Rectal smooth muscle tissue (tissue), 1 donor: ENCODE data around the gene GARIN5B.

ENCODE experiments used
- H3K27ac ChIP-seq: one replicate; pipeline ENCODE4 v1.7.0; 2013; ENCODE audit warnings: low read depth, low read length, inconsistent platforms
- H3K27me3 ChIP-seq: one replicate; pipeline ENCODE4 v1.7.0; 2013; ENCODE audit warnings: low read length; ENCODE audit not compliant: control insufficient read depth, insufficient read depth
- H3K36me3 ChIP-seq: one replicate; pipeline ENCODE4 v1.7.0; 2013; ENCODE audit warnings: low read length; ENCODE audit not compliant: control insufficient read depth, insufficient read depth
- H3K4me1 ChIP-seq: one replicate; pipeline ENCODE4 v1.7.0; 2013; ENCODE audit warnings: low read length; ENCODE audit not compliant: control insufficient read depth, insufficient read depth
- H3K4me3 ChIP-seq: one replicate; pipeline ENCODE4 v1.7.0; 2013; ENCODE audit warnings: low read length
- H3K9ac ChIP-seq: one replicate; pipeline ENCODE4 v1.7.0; 2013; ENCODE audit warnings: low read length

The GARIN5B gene

GRCh38 chr19:55400281-55401087 lies 37.4 kb upstream of the GARIN5B start:
- peaks cover 15% of the 10 kb centered on the region for H3K36me3 ChIP-seq
- H3K27ac ChIP-seq = no peak overlapping the region
- H3K27me3 ChIP-seq = no peaks in the 10 kb centered on the region
- H3K4me1 ChIP-seq = no peaks in the 10 kb centered on the region
- H3K9ac ChIP-seq = no peak overlapping the region
- H3K4me3 ChIP-seq = no peak overlapping the region

GRCh38 chr19:55398200-55398925 lies 35.3 kb upstream of the GARIN5B start:
- Histone ChIP-seq H3K27ac (no peak overlapping the region), H3K4me1 (no peaks in the 10 kb centered on the region), H3K4me3 (no peak overlapping the region), H3K27me3 (no peaks in the 10 kb centered on the region), H3K9ac (no peak overlapping the region), H3K36me3 (peaks cover 12% of the 10 kb centered on the region)

- no peaks in the 10 kb centered on the region for H3K27me3 ChIP-seq
- H3K36me3 ChIP-seq = peaks cover 25% of the 10 kb centered on the region
- H3K27ac ChIP-seq = no peak overlapping the region
- no peak overlapping the region for H3K4me3 ChIP-seq
- H3K4me1 ChIP-seq = peaks cover 4% of the 10 kb centered on the region
- H3K9ac ChIP-seq = no peak overlapping the region
Observed at GRCh38 chr19:55392820-55393761, 30.0 kb upstream of the GARIN5B start.

- no peak overlapping the region for H3K4me3 ChIP-seq
- H3K4me1 ChIP-seq = peaks cover 10% of the 10 kb centered on the region
- no peaks in the 10 kb centered on the region for H3K27me3 ChIP-seq
- H3K36me3 ChIP-seq = peaks cover 33% of the 10 kb centered on the region
- H3K9ac ChIP-seq = no peak overlapping the region
- no peak overlapping the region for H3K27ac ChIP-seq
Observed at GRCh38 chr19:55391702-55392615, 28.9 kb upstream of the GARIN5B start.

- H3K4me3 ChIP-seq = no peak overlapping the region
- H3K9ac ChIP-seq = no peak overlapping the region
- no peaks in the 10 kb centered on the region for H3K27me3 ChIP-seq
- H3K4me1 ChIP-seq = peaks cover 16% of the 10 kb centered on the region
- H3K27ac ChIP-seq = no peak overlapping the region
- H3K36me3 ChIP-seq = peaks cover 33% of the 10 kb centered on the region
Observed at GRCh38 chr19:55391191-55391670, 28.2 kb upstream of the GARIN5B start.

GRCh38 chr19:55390461-55390880 lies 27.4 kb upstream of the GARIN5B start:
- no peak overlapping the region for H3K4me3 ChIP-seq
- H3K36me3 ChIP-seq = peaks cover 33% of the 10 kb centered on the region
- peaks cover 16% of the 10 kb centered on the region for H3K4me1 ChIP-seq
- H3K27me3 ChIP-seq = no peaks in the 10 kb centered on the region
- no peak overlapping the region for H3K9ac ChIP-seq
- H3K27ac ChIP-seq = no peak overlapping the region

GRCh38 chr19:55389386-55390317 lies 26.6 kb upstream of the GARIN5B start:
- H3K4me3 ChIP-seq = no peak overlapping the region
- peaks cover 16% of the 10 kb centered on the region for H3K4me1 ChIP-seq
- peaks cover 33% of the 10 kb centered on the region for H3K36me3 ChIP-seq
- H3K27ac ChIP-seq = no peak overlapping the region
- H3K27me3 ChIP-seq = no peaks in the 10 kb centered on the region
- H3K9ac ChIP-seq = no peak overlapping the region

- peaks cover 33% of the 10 kb centered on the region for H3K36me3 ChIP-seq
- peak overlapping the region; percentile 98 for H3K4me3 ChIP-seq
- H3K27ac ChIP-seq = no peak overlapping the region
- no peak overlapping the region for H3K9ac ChIP-seq
- no peaks in the 10 kb centered on the region for H3K27me3 ChIP-seq
- H3K4me1 ChIP-seq = peaks cover 19% of the 10 kb centered on the region
Observed at GRCh38 chr19:55387736-55388497, 24.9 kb upstream of the GARIN5B start.

GRCh38 chr19:55386493-55386971 lies 23.5 kb upstream of the GARIN5B start:
- H3K4me1 ChIP-seq = peaks cover 19% of the 10 kb centered on the region
- no peaks in the 10 kb centered on the region for H3K27me3 ChIP-seq

More at GRCh38 chr19:55386493-55386971, 23.5 kb upstream of the GARIN5B start:
- peak overlapping the region; percentile 97 for H3K9ac ChIP-seq
- peaks cover 33% of the 10 kb centered on the region for H3K36me3 ChIP-seq
- peak overlapping the region; percentile 98 for H3K4me3 ChIP-seq
- peak overlapping the region; percentile 97 for H3K27ac ChIP-seq
